ENCODE results near the gene NR2F1-AS1.
A peak's percentile ranks its signal among the peaks of the same experiment; 100 is the strongest.

Gene NR2F1-AS1

DNA sequence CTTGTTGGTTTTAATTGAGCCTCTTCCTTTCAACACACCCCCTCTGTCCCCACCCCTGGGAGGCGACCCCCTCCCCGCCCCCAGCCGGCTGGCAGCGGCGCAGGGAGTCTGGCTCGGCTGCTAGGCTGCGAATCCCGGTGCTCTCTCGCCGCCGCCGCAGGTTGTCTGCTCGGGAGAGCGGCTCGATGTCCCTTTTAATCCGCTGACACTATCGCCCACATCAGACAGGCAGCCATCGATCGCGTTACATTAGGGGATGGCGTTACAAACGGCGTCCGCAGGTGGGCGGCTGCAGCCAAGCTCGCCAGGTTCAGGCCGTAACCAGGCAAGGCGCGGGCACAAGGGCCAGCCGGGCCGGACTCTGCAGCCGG is 1.3 kb downstream of the NR2F1-AS1 start:
- Histone ChIP-seq H3K9me3 (ENCODE audit: control insufficient read depth, insufficient read depth, low read length) (no peaks in the 10 kb centered on the region), H3K9ac (ENCODE audit: low read depth, low read length) (peak overlapping the region; percentile 37; the same call in 1 of the 2 replicates), H3K36me3 (ENCODE audit: insufficient read depth, low read length) (no peaks in the 10 kb centered on the region), H3K4me1 (ENCODE audit: insufficient read depth, low read length) (peaks cover 4% of the 10 kb centered on the region; the same call in 1 of the 2 replicates)

DNA sequence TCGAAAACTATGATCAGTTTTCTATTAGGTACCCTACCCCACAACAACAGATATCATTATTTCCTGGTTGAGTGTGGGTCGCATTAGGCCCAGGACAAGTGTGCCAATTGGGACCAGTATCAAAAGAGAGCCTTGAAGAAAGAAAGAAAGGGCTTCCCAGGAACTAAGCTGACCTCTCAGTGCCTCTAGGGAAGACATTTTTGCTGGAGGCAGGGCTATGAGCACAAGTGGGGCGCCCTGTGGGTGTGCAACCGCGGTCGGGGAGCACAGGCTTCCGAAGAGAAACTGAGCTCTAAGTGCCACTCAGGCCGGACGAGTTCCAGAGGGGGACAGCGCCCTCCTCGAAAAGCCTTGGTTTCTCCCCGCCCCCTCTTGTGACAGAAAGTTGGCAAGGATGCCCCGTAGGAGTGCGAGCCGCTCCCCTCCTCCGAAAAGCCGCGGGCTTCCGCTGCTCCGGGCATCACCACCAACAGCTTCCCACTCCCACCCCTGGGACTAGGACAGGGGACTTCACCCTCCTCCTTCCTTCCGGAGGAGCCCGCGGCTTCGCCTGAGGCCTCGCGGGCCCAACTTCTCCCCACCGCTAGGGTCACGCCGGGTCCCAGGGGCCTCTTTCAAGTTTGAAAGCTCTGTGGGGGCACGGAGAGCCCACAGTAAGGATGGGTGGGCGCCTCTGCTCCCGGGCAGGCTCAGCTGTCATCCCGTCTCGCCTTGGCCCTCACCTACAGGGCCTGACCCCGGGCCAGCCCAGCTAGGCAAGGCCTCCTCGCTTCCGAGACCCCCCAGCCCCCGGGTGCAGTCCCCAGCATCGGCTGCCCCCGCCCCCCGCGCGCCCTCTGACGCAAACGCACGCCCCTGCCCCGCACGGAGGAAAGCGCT is 2.0 kb downstream of the NR2F1-AS1 start:
- Histone ChIP-seq H3K9me3 (ENCODE audit: control insufficient read depth, insufficient read depth, low read length) (no peaks in the 10 kb centered on the region), H3K9ac (ENCODE audit: low read depth, low read length) (peak overlapping the region; percentile 35; the same call in 1 of the 2 replicates), H3K36me3 (ENCODE audit: insufficient read depth, low read length) (no peaks in the 10 kb centered on the region), H3K4me1 (ENCODE audit: insufficient read depth, low read length) (peaks cover 4% of the 10 kb centered on the region; the same call in 1 of the 2 replicates)

DNA sequence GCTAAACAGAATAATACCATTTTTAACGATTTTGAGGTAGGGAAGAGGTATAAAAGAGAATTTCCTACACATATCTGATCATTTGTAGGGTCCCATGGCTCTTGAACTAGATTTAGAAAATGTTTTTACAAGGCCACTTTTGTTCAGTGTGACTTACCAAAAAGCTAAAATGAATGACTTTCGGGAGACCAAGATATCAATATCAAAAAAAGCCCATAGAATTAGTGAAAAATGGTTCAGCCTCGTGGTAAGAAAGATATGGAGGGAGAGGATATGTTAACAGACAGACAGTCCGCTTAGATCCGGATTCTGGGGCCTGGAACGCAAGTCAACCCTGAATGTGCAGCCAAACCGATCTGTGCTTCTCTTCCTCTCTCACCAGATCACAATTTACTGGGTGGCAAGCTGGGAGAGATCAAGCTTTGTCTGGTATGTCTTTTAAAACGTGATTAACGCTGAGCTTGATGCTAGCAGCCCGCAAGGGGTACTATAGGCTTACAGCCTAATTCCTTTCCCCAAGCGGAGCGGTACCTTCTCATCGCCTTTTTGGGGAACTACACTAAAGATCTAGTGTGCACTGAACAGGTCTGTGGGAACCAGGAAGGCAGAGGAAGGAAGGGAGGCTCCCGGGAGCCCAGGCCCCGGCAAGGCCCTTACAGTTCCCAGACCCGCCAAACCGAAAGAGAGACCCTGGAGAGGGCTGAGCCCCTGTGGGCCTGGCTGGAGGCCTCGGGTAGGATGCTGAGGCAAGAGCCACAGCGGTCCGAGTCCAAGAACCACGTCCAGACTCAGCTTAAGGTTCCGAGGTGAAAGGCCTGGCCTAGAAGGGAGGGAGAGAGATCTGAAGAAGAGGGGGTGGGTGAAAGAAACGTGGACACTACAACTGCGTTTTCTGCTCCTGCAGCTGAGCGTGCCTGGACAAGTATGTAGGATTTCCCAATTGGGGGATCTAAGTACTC is 2.9 kb downstream of the NR2F1-AS1 start:
- Histone ChIP-seq H3K9ac (ENCODE audit: low read depth, low read length) (no peak overlapping the region; the same call in 1 of the 2 replicates), H3K4me1 (ENCODE audit: insufficient read depth, low read length) (peaks cover 10% of the 10 kb centered on the region; the same call in 1 of the 2 replicates)

DNA sequence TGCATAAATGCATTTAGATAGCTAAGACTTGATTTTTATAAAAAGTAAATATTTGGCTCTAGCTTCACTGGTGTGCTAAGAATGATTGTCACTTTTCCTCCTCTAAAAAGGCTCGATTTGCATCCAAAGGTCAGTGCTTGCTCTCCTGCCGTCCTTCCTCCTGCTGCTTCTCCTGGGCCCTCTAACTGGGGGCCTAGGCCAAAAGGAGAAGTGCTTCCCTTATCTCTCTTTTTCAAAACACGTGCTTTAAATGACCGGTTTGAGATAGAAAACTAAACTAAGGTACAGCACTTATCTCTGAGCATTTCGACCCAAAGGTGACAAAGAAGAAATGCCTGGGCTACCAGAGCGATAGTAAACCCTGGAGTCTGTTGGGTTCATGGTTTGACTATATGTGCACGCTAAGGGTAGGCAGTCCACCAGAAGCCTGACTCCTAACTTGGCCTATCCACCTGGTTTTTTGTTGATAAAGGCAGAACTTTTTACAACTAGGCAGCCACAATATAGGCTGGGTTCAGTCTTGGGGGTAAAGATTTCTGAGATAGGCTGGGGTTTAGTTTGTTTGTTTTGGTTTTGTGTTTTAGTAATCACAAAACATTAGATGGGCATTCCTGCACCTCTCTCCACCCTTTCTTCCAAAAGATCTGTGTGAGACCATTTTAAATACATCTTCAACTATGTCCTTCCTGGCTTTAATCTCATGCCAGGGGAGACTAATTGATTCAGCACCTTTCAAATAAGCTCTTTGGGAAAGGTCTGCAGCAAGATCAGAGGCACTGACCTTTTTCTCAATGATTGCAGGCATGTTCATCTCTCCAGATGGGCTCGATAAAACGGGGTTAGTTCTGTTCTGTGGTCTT is 3.8 kb downstream of the NR2F1-AS1 start:
- H3K9me3 ChIP-seq (ENCODE audit: control insufficient read depth, insufficient read depth, low read length) = no peaks in the 10 kb centered on the region

More for the DNA sequence above, 2.9 kb downstream of the NR2F1-AS1 start:
- H3K9me3 ChIP-seq (ENCODE audit: control insufficient read depth, insufficient read depth, low read length) = no peaks in the 10 kb centered on the region
- H3K36me3 ChIP-seq (ENCODE audit: insufficient read depth, low read length) = no peaks in the 10 kb centered on the region

DNA sequence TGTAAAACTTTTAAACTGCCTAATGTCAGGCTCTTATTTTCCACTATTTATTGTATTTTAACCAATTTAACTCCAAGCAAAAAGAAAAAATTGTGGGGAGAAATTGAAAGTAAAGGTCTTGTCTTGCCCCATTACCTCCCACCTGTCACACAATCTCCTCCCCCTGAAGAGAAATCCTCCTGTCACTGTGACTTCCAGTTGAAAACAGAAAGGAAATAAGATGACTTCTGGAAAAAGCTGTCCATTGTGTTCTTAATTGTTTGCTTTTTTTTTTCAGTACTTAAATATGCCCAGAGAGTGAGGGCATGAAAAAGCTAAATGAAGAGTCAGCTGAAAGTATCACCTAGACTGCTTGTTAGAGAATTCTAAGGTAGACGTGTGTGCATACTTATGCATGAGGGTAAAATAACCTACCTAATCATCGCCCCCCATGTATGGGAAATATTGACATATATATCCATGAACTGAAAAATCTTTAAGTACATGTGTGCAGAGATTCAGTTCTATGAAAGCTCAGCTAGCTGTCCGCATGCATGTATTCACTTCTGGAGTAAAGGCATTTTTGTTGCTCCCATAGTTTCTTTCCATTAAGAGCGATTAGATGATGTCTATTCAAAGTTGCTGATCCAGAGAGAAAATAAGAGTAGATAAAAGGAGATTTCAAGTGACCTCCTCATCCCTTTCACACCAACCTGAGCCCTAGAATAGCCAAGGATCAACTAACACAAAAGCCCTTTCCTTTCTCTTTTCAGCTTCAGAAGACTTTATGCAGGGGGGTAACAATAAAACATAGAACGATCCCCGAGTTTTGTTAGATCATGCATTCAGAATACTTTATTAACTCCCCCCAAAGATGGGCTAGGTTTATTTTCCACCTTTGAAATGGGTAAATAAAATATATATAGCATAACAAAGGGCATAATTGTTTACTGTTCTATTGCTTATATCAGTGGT is 5.3 kb downstream of the NR2F1-AS1 start:
- Histone ChIP-seq H3K36me3 (ENCODE audit: insufficient read depth, low read length) (no peaks in the 10 kb centered on the region), H3K9me3 (ENCODE audit: control insufficient read depth, insufficient read depth, low read length) (no peaks in the 10 kb centered on the region), H3K4me1 (ENCODE audit: insufficient read depth, low read length) (peaks cover 9% of the 10 kb centered on the region; the same call in 1 of the 2 replicates), H3K9ac (ENCODE audit: low read depth, low read length) (no peak overlapping the region)

More for the DNA sequence above, 3.8 kb downstream of the NR2F1-AS1 start:
- no peak overlapping the region for H3K9ac ChIP-seq (ENCODE audit: low read depth, low read length)
- peaks cover 9% of the 10 kb centered on the region; the same call in 1 of the 2 replicates for H3K4me1 ChIP-seq (ENCODE audit: insufficient read depth, low read length)
- no peaks in the 10 kb centered on the region for H3K36me3 ChIP-seq (ENCODE audit: insufficient read depth, low read length)

DNA sequence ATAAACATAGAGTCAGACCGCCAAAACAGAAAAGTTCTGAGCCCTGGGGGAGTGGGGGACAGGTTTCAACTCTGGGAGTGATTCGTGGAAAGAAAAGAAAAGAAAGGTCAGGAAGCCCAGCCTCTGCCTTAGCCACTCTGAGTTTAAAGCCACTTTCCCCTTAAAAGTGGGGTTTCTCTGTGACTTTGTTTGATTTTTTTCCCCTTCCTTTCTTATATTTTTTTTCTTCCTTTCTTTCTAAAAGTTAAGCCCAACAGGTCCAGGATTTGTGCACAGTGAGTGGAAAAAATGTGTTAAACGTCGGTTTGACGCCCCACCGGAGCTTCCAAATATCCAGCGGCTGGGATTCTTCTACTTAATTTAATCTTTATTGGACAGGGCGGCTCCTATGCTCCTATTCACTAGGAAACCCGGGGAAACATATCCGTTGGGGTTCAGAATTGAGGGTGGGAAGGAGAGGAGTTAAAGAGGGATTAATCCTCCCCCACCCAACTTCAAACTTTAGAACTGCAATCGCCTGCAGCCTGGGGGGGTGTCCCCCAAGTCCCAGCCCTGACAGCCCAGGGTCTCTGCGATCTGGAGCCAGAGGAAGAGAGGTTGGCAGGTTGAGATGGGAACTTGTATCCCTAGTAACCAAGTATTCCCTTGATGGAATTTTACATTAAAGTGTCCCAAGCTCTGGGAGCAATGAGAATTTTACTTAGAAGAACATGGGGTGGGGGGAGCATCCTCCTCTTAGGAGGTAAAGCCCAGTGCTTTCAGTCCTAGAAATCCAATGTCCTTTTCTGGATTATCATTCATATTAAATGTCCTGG is 6.3 kb downstream of the NR2F1-AS1 start:
- Histone ChIP-seq H3K9ac (ENCODE audit: low read depth, low read length) (no peak overlapping the region), H3K36me3 (ENCODE audit: insufficient read depth, low read length) (no peaks in the 10 kb centered on the region)

DNA sequence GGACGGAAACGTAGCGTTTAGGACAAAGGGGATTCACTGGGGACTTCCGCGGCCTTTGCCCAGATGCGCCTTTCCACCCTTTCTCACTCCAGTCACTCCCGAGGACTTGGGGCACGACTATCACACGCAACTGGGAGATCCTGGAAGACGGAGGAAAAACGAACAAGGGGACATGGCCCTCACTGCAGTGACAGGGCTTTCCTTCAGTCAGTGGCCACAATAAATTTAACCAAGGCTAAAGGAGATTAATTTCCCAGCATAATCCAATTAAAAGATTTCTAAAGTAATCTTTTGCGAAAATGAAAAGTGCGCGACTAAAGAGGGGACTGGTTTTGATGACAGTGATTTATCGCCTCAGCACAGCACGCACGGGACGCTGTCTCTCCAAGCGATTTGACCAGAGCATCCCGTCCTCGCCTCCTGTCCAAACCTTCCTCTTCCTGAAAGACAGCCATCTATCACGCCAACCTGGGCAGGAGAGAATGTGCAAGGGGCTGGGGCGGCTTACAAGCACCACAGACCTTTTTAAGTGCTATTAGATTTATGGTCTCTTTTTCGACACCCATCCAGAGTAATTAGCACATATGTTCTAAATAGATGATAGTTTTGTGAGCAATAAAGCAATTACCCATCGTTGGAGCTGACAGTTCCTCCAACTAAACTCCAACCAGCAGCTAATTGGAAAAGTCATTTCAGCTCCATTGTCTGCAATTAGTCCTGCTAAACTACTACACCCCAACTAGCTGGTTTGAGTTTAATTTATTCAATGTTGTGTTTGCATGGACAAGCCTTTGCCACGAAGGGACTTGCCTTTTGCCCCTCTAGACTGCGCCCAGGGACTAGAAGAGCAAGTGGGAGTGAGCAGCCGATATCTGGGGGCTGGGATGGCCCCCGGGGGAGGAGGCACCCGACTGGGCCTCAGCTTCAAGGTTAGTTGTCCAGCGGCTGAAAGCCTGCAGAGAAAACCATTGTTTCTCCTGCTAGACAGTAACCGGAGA is 7.4 kb downstream of the NR2F1-AS1 start:
- Histone ChIP-seq H3K9ac (ENCODE audit: low read depth, low read length) (peak overlapping the region; percentile 36; the same call in 1 of the 2 replicates), H3K4me1 (ENCODE audit: insufficient read depth, low read length) (peaks cover 13% of the 10 kb centered on the region), H3K9me3 (ENCODE audit: control insufficient read depth, insufficient read depth, low read length) (no peaks in the 10 kb centered on the region), H3K36me3 (ENCODE audit: insufficient read depth, low read length) (no peaks in the 10 kb centered on the region)

More for the DNA sequence above, 6.3 kb downstream of the NR2F1-AS1 start:
- peaks cover 9% of the 10 kb centered on the region; the same call in 1 of the 2 replicates for H3K4me1 ChIP-seq (ENCODE audit: insufficient read depth, low read length)
- no peaks in the 10 kb centered on the region for H3K9me3 ChIP-seq (ENCODE audit: control insufficient read depth, insufficient read depth, low read length)

DNA sequence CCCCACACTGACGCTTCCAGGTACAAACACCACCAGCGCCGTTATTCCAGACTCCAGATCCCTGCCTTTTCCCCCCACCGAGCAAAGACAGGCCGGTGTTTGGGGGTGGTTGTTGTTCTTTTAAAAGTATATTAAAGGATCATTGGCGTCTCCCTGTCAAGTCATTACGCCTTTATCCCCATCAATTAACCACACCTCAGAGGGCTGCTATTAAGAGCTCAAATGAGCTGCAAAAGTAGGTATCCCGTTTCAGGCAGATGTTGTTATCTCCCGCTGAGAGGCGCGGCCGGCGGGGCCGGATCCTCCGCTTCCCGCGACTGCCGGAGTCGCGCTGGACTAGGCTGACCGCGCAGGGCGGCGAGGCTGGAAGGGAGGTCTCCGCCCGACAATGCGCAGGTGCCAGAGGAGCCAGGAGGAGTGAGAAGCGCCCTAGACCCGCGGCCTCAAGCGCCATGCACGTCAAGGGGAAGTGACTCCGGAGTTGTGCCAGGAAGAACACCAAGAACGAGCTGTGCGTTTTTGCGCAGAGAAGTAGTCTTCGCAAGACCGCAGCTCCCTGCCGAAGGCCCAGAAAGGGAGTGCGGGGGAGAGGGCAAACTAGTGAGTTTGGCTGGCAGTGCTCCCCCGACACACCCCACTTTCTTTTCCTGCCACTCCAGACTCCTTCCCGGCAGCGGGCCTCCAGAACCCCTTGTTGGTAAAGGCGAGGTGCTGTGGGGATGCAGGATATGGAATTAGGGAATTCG is 8.2 kb downstream of the NR2F1-AS1 start:
- Histone ChIP-seq H3K9me3 (ENCODE audit: control insufficient read depth, insufficient read depth, low read length) (no peaks in the 10 kb centered on the region), H3K36me3 (ENCODE audit: insufficient read depth, low read length) (no peaks in the 10 kb centered on the region), H3K9ac (ENCODE audit: low read depth, low read length) (peak overlapping the region; percentile 36; the same call in 1 of the 2 replicates), H3K4me1 (ENCODE audit: insufficient read depth, low read length) (peaks cover 13% of the 10 kb centered on the region)

DNA sequence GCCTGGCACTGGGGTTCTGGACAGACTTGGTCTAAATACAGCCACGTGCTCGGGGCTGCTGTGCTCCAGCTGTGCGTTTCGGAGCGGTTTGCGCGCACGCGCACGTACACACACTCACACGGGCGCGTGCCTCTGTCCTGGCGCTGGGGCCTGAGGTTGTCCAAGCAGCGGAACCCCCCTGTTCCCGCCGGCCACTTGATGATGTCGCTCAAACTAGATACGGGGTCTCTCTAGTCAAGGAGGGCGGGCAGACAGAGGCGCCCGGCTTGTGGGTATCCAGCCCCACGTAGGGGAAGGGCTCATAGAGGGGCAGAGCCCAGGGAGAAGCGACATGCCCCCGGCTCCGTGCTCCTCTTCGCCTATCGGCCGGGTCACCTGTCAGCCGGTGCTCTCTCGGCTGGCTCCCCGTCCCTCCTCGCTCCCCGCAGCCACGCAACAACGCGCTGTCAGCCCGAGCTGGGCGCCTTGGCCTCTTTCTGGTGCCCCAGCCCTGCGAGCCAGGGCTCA is 8.9 kb downstream of the NR2F1-AS1 start:
- Histone ChIP-seq H3K4me1 (ENCODE audit: insufficient read depth, low read length) (peaks cover 13% of the 10 kb centered on the region), H3K36me3 (ENCODE audit: insufficient read depth, low read length) (no peaks in the 10 kb centered on the region), H3K9me3 (ENCODE audit: control insufficient read depth, insufficient read depth, low read length) (no peaks in the 10 kb centered on the region), H3K9ac (ENCODE audit: low read depth, low read length) (peak overlapping the region; percentile 5; the same call in 1 of the 2 replicates)

DNA sequence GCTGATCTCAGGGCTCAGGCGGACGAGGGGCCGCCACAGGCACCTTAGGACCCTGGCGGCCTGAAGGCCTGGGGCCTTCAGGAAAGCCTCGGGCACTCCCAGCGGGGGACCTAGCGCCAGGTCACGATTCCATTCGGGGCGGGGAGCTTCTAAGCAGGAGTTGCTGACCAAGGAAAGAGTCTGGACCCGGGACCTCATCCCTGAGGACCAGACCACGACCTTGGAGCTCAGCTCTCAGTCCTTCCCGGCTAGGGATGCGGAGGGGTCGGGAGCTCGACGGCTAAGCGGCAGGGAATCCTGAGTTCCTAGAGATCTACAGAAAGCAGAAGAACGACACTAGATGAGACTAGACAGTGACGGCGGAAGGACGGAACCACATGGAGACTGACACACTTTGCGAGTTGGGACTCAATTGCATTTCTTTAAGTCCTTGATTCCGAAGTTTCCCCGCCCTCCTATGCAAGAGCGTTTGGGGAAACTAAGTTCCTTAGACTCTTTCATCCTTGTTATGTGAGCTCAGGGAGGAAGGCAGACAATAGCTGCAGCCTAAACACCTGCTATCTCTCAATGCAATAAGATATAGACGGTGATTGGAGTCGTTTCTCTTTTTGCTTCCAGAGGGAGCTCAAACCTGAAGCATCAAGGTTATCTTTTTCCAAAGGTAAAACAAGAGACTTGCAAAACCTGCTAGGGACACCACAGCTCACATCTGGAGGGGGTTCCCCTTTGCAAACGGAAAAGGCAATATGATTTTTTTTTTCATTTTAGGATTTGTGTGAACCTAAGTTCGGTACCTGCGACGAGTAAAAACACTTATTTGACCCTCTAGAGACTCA is 9.7 kb downstream of the NR2F1-AS1 start:
- Histone ChIP-seq H3K4me1 (ENCODE audit: insufficient read depth, low read length) (peaks cover 13% of the 10 kb centered on the region), H3K9me3 (ENCODE audit: control insufficient read depth, insufficient read depth, low read length) (no peaks in the 10 kb centered on the region), H3K9ac (ENCODE audit: low read depth, low read length) (peak overlapping the region; percentile 70; the same call in 1 of the 2 replicates), H3K36me3 (ENCODE audit: insufficient read depth, low read length) (no peaks in the 10 kb centered on the region)
